Muscle layer of colon (tissue), 2 donors: ENCODE results near the gene MGME1.

Experiments
- H3K27ac ChIP-seq: one replicate; pipeline ENCODE4 v1.7.0; 2013; ENCODE audit warnings: low read depth, mild to moderate bottlenecking, low read length, moderate library complexity
- H3K27me3 ChIP-seq, 2 donors: one replicate each; pipeline ENCODE4 v1.7.0; 2013; ENCODE audit warnings: low read length in 2 of 2, mild to moderate bottlenecking in 2 of 2; ENCODE audit not compliant: insufficient read depth in 2 of 2, control insufficient read depth in 1 of 2
- H3K36me3 ChIP-seq: one replicate; pipeline ENCODE4 v1.7.0; 2013; ENCODE audit warnings: mild to moderate bottlenecking, low read length; ENCODE audit not compliant: insufficient read depth
- H3K4me1 ChIP-seq: one replicate; pipeline ENCODE4 v1.7.0; 2013; ENCODE audit warnings: mild to moderate bottlenecking, low read length; ENCODE audit not compliant: insufficient read depth
- H3K4me3 ChIP-seq, 2 donors: one replicate each; pipeline ENCODE4 v1.7.0; 2013; ENCODE audit warnings: low read length in 2 of 2, low read depth in 1 of 2, mild to moderate bottlenecking in 1 of 2, moderate library complexity in 1 of 2
- H3K9ac ChIP-seq: one replicate; pipeline ENCODE4 v1.7.0; 2013; ENCODE audit warnings: low read length
- H3K9me3 ChIP-seq: one replicate; pipeline ENCODE4 v1.7.0; 2013; ENCODE audit warnings: mild to moderate bottlenecking, low read length
- donor health status: abdominal sarcoma.
- donor health status: Adenocarcinoma of cecum.

The MGME1 gene

DNA sequence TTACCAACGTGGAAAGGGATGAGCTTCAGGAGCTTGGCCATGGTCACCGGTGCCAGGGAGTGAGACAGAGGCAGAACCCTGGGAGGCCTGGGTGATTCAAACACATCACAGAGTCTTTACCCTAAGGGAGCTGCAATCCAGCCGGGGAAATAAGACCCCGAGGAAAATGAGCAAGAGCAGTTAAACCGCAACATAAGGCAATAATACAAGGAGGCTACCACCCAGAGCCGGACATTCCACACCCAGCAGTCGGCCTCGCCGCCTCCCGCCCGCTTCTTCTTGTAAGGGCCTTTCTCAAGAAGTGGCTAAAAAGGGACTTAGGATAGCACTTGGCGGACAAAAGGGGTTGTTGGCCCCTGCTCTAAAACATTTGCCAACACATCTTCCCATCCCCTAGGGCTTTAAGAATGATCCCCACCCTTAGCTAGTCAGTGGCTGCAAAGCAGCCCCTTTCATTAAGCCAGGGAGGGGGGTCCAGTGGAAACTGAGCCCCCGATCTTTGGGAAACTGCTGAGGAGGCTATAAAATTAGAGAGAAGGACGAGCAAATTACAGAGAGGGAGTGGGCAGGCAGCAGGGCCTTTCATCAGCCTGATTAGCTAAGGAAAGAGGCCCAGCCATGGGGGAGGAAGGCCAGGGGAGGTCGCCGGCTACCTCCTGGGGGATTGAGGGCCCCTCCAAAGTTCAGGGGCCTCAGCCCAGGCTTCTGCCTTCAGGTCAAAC, 34.5 kb upstream of the MGME1 start:
- Histone ChIP-seq H3K9me3 (no peaks in the 10 kb centered on the region), H3K36me3 (no peaks in the 10 kb centered on the region), H3K4me3 (no peak overlapping the region), H3K4me1 (peaks cover 46% of the 10 kb centered on the region), H3K27ac (no peak overlapping the region), H3K9ac (no peak overlapping the region), H3K27me3 (no peaks in the 10 kb centered on the region)

DNA sequence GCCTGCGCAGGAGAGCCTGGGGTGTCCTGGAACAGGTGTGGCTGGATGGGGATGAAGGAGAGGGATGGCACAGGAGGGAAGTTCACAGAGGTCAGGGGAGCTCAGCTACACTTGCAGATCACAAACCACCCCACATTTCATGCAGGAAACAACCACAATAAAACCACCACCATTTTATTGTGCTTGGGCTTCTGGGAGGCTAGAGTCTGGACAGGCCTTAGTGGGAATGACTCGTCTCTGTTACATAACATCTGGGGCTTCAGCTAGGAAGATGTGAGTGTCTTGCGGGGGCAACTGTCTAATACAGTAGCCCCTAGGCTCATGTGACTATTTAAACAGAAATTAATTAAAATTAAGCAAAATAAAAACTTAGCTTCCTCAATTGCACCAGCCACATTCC, 33.6 kb upstream of the MGME1 start:
- no peaks in the 10 kb centered on the region for H3K36me3 ChIP-seq
- H3K4me3 ChIP-seq: no peak overlapping the region
- H3K9ac ChIP-seq: no peak overlapping the region
- H3K4me1 ChIP-seq: peaks cover 53% of the 10 kb centered on the region
- H3K27ac ChIP-seq: no peak overlapping the region
- no peaks in the 10 kb centered on the region for H3K9me3 ChIP-seq
- H3K27me3 ChIP-seq: no peaks in the 10 kb centered on the region

DNA sequence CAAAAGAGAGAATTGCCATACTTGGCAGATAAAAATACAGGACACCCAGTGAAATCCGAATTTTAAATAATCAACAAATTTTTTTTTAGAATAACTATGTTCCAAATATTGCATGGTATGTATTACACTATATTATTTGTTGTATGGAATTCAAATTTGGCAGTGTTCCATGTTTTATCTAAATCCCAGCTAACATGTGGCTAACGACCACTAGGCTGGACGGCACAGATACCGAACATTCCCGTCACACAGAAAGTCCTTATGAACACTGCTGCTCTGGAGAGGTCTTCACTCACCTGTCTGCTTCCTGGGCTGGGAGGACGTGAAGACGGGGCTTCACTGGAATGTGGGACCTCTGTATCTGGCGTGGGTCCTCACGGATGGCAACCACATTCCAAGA, 33.1 kb upstream of the MGME1 start:
- Histone ChIP-seq H3K9me3 (no peaks in the 10 kb centered on the region), H3K4me3 (no peak overlapping the region), H3K9ac (no peak overlapping the region), H3K27ac (peak overlapping the region; percentile 87), H3K36me3 (no peaks in the 10 kb centered on the region), H3K4me1 (peaks cover 53% of the 10 kb centered on the region), H3K27me3 (no peaks in the 10 kb centered on the region)

DNA sequence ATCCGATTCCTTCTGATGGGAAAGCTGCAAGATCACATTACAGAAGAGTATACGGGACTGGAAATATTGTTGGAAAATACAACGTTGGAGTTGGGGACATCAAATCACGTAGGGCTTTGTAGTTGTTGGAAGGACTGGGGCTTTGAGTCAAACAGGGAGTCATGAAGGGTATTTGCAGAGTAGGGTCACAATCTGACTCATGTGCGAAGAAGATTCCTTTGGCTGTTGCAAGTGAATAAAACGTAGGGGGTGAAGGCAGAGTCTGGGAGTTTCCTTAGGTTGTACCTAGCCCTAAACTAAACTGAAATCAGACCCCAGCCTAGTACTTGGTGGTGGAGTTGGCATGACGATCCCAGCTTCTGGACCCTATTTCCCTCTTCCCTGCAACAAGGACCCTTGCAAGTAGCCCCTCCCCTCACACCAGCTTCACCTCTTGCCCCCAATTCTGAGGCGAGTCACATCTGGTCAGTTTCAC, 32.5 kb upstream of the MGME1 start:
- no peaks in the 10 kb centered on the region for H3K9me3 ChIP-seq
- peaks cover 5% of the 10 kb centered on the region for H3K36me3 ChIP-seq
- peak overlapping the region in 1 of 2 donors; percentile 39 for H3K4me3 ChIP-seq
- H3K9ac ChIP-seq: peak overlapping the region; percentile 18
- peaks cover 53% of the 10 kb centered on the region for H3K4me1 ChIP-seq
- H3K27ac ChIP-seq: peak overlapping the region; percentile 87
- H3K27me3 ChIP-seq: no peaks in the 10 kb centered on the region

DNA sequence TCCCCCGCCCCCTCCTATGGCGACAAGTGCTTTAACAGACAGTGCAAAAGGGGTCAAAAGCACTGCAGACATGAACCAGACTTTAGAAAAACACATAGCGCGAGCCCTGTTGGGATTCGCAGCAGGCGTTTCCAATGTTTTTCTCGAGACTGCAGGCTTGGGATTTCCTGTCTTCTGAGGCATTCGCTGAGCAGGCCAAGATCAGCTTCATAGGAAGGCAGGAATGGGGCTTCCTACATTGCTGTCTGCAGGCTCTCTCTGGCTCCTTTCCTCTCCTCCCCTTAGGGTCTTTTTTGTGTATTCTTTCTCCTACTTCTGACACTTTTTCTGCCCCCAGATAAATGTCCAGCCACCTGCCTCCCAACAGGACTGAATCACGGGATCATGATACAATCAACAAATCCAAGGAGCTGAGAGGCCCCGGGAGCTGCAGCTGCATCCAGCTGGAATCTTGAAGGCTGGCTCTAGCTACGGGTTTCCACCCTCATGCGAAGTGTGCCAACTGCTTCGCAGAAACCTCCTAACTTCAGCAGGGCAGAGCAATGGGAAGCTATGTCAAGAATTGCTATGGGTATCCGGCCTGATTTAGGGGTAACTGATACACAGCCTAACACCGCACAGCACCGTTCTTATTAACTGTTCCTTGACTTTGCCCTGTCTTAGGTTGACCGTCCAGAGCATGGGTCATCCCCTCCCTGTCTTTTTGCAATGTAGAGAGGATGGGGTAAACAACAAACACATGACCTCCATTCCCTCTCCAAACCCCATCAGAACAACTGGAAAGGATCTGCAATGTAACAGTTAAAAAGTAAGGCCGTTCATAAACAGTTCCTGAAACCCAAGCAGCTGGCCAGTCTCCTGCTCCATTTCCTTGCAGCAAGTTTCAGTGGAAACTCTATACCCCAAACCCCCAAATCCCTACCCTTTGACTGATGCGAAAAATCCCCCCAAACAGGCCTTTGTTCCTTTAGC, 31.8 kb upstream of the MGME1 start:
- peak overlapping the region in 1 of 2 donors; percentile 39 for H3K4me3 ChIP-seq
- H3K4me1 ChIP-seq: peaks cover 53% of the 10 kb centered on the region
- no peaks in the 10 kb centered on the region for H3K27me3 ChIP-seq
- H3K36me3 ChIP-seq: peaks cover 7% of the 10 kb centered on the region
- H3K27ac ChIP-seq: peak overlapping the region; percentile 87
- H3K9ac ChIP-seq: peak overlapping the region; percentile 18
- H3K9me3 ChIP-seq: no peaks in the 10 kb centered on the region

DNA sequence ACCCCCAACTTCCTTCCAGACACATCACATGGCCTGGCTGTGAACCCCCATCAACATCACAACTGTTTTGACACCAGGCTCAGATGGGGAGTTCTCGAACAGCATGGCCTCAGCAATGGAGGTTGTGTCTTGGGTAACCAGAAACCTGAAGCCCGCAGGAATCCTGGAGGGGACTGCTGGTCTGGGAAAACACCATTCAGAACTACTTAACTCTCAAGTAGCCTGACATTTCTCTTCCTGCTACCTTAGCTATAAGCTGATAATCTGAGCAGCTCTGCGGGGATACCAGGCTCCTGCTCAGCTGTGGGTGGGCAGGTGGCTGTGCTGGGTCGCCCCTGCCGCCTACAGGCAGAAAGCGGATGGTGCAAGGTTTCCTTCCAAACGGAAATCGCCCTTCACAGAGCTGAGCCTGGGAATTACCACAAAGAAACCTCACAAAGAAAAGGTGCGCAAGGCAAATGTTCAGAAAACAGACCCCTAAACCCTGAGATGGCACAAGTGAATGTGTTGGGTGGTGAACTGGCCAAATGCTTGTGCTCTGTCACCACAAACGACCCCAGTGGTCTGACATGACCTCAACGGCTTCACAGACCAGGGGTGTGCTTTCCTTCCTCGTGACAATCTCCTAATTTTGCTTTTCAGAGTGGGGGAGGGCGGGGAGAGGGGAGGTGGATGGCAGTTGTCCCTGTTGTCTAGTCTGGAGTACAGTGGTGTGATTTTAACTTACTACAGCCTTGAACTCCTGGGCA, 29.8 kb upstream of the MGME1 start:
- no peaks in the 10 kb centered on the region for H3K9me3 ChIP-seq
- H3K27ac ChIP-seq: no peak overlapping the region
- H3K36me3 ChIP-seq: peaks cover 26% of the 10 kb centered on the region
- peaks cover 53% of the 10 kb centered on the region for H3K4me1 ChIP-seq
- H3K27me3 ChIP-seq: no peaks in the 10 kb centered on the region
- no peak overlapping the region for H3K9ac ChIP-seq
- no peak overlapping the region for H3K4me3 ChIP-seq

DNA sequence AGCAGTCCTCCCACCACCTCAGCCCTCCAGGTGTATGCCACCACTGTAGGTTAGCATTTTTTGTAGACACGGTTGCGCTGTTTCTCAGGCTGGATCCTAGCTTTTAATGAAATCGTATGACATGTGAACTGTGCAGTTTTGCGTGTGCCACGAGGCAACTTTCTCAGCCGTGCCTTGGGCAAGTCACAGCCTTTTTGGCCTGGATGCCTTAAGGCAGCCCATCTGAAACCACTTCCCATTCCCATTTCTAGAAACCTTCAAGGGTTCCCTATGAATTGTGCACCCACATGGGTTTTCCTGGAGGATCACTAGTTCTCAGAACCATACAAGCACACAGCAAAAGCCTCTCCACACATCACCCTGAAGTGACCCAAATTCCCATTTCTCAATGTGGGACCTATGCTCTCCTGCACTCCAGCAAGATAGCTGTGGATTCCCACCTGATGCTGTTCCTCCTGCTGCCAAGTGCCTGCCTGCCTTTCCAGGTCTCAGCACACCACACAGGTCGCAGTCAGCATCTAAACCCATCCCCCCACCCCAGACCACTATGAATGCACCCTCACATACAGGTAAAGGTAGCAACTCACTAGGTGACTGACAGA, 29.1 kb upstream of the MGME1 start:
- no peak overlapping the region for H3K4me3 ChIP-seq
- H3K27ac ChIP-seq: no peak overlapping the region

DNA sequence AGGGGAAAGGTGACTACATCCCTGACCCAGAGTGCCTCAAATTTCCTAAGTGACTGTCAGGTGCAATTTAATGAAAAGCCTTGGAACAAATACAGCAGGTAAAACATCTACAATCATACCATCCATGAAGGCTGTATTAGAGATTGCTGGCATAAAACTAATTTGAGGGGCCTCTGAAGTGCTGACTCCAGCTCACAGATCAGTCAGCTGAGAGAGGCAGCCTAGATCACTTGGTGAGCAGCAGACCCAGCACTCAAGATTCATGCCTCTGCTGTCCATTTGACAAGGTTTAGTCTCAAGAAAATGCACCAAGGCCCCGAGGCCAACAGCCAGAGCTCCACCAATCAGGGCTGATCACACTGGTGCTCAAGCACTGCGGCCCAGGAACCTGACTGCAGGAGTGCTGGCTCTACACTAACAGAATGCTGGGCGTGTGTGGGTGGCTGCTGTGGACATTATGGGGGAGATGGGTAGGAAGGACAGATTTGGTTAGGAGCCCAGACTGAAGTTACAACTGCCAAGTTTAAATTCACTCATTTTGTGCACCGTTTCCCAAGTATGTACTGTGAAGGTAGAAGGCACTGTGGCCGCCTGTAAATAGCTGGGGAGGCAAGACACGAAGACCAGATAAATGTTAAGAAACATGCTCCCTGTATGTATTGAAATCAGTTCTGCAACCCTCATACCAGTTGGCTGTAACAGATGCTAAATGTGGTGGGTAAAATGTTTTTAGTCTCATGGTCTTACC, 28.4 kb upstream of the MGME1 start:
- no peak overlapping the region for H3K4me3 ChIP-seq
- H3K9me3 ChIP-seq: no peaks in the 10 kb centered on the region
- H3K36me3 ChIP-seq: peaks cover 33% of the 10 kb centered on the region
- H3K9ac ChIP-seq: no peak overlapping the region
- no peak overlapping the region for H3K27ac ChIP-seq
- H3K4me1 ChIP-seq: peaks cover 44% of the 10 kb centered on the region
- H3K27me3 ChIP-seq: no peaks in the 10 kb centered on the region

More for the DNA sequence above, 29.1 kb upstream of the MGME1 start:
- H3K9me3 ChIP-seq: no peaks in the 10 kb centered on the region
- peaks cover 26% of the 10 kb centered on the region for H3K36me3 ChIP-seq
- no peaks in the 10 kb centered on the region for H3K27me3 ChIP-seq
- no peak overlapping the region for H3K9ac ChIP-seq
- H3K4me1 ChIP-seq: peaks cover 51% of the 10 kb centered on the region

DNA sequence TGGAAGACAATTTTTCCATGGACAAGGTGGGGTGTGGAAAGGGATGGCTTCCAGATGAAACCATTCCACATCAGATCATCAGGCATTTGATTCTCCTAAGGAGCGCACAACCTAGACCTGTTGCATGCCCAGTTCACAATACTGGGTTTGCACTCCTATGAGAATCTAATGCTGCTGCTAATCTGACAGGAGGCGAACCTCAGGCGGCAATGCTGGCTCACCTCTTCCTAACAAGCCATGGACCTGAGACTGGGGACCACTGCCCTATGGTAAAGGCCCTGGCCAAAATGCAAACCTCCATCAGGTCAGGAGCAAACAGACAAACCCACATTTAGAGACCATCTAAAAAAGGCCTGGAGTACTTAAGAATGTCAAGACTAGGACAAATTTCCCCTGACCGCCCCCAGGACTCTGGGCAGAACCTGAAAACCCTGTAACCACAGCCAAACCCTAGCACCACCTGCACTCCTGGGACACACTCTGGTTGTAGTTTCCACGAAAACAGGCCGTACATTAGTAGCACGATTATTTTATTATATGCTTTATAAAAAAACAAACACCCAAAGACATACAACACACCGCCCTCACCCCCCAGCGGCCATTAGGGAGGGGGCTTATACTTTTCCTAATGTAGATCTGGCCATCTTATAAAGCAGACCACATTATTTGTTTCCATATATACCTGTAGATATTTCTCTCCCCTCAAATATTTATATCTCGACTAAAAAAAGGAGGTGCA, 27.6 kb upstream of the MGME1 start:
- Histone ChIP-seq H3K9ac (no peak overlapping the region), H3K36me3 (peaks cover 41% of the 10 kb centered on the region), H3K4me1 (peaks cover 37% of the 10 kb centered on the region), H3K4me3 (no peak overlapping the region), H3K9me3 (no peaks in the 10 kb centered on the region), H3K27ac (no peak overlapping the region), H3K27me3 (no peaks in the 10 kb centered on the region)

DNA sequence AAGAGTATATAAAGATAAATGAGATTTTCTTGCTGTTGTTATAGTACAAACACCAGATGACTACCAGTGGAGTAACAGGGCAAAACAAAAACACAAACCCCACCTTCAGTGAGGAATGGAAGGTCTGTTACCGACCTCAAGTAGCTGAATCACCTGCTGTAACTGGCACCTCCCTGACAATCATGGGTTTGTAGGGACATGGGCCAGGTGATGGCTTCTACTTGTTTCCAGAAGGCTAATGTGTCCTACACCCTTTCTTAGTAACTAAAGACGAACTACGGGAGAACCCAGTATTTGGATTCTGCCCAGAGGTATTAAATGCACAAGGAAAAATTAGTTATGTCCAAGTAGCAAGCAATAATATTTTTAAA, 27.0 kb upstream of the MGME1 start:
- peaks cover 47% of the 10 kb centered on the region for H3K36me3 ChIP-seq
- no peaks in the 10 kb centered on the region for H3K9me3 ChIP-seq
- H3K27me3 ChIP-seq: no peaks in the 10 kb centered on the region
- H3K27ac ChIP-seq: no peak overlapping the region
- peaks cover 32% of the 10 kb centered on the region for H3K4me1 ChIP-seq
- H3K9ac ChIP-seq: no peak overlapping the region
- no peak overlapping the region for H3K4me3 ChIP-seq
